Endothelial cell of umbilical vein (primary cell): ENCODE data around the gene CDH22.

Experiments used
- CTCF ChIP-seq, 2 donors: IDR thresholded peaks; 1 replicate in 1 of 2; 2 replicates in 1 of 2; pipeline ENCODE4 v1.5.1; 2011; ENCODE audit warnings: low read length in 2 of 2, mild to moderate bottlenecking in 2 of 2, moderate library complexity in 2 of 2, control low read depth in 1 of 2, inconsistent platforms in 1 of 2, low read depth in 1 of 2; ENCODE audit not compliant: insufficient read depth in 1 of 2; ENCODE audit errors: extremely low read depth in 1 of 2
- EZH2 ChIP-seq: IDR thresholded peaks from 2 replicates; pipeline ENCODE4 v1.6.1; 2012; ENCODE audit warnings: borderline replicate concordance, low read depth, mild to moderate bottlenecking, moderate library complexity, low read length, inconsistent platforms; ENCODE audit not compliant: severe bottlenecking
- FOS ChIP-seq: IDR thresholded peaks from 2 replicates; pipeline ENCODE4 v1.6.1; 2011; ENCODE audit warnings: mild to moderate bottlenecking, low read length, moderate library complexity, borderline replicate concordance; ENCODE audit not compliant: insufficient read depth
- GATA2 ChIP-seq: IDR thresholded peaks from 2 replicates; pipeline ENCODE4 v1.7.0; 2011; ENCODE audit warnings: low read depth, mild to moderate bottlenecking, moderate library complexity, mixed read lengths, low read length; ENCODE audit not compliant: insufficient read length, insufficient read depth
- JUN ChIP-seq: IDR thresholded peaks from 2 replicates; pipeline ENCODE4 v1.6.1; 2011; ENCODE audit warnings: borderline replicate concordance, low read depth; ENCODE audit not compliant: insufficient read length, insufficient read depth
- MAX ChIP-seq: IDR thresholded peaks from 2 replicates; pipeline ENCODE4 v1.6.1; 2011; ENCODE audit not compliant: insufficient read depth, insufficient read length
- MYC ChIP-seq: IDR thresholded peaks from one replicate; pipeline ENCODE4 v1.6.1; 2011; ENCODE audit warnings: mild to moderate bottlenecking, low read depth, low read length
- POLR2A ChIP-seq: IDR thresholded peaks from 2 replicates; pipeline ENCODE4 v1.6.1; 2012; ENCODE audit warnings: low read depth, mild to moderate bottlenecking, control low read depth, low read length
- POLR2AphosphoS5 ChIP-seq: IDR thresholded peaks from 2 replicates; pipeline ENCODE4 v1.6.1; 2012; ENCODE audit warnings: low read depth, mild to moderate bottlenecking, control low read depth, low read length, moderate library complexity; ENCODE audit not compliant: insufficient read depth

GRCh38 chr20:46332373-46333160 is 24.3 kb upstream of the CDH22 start:
- TF ChIP-seq CTCF (IDR thresholded peaks at IDR 0.05; ENCODE audit: extremely low read depth in 1 of 2, insufficient read depth in 1 of 2, low read depth in 1 of 2, low read length in 2 of 2) (no peak), POLR2A (no peak), JUN (no peak), POLR2AphosphoS5 (no peak), EZH2 (no peak), MYC (no peak), GATA2 (no peak), MAX (no peak), FOS (no peak)
